ENCODE results near the gene TMEM98. TPM values are rescaled to one million over a fixed set of nuclear protein-coding genes. Genes with fewer than 3 reads are reported as not detected.
"Not testable (repeated sequence)": the region's sequence is repeated elsewhere in the genome, so short reads cannot be mapped to it uniquely, and the experiment has no call there.

TMEM98 gene
- total RNA-seq, 6 donors from 2014 or later = 35.6 to 101 (median 58.5) TPM

GRCh38 chr17:32985050-32985756 lies 57.2 kb downstream of the TMEM98 start:
- no peak for ATAC-seq (ENCODE audit: low FRiP score in 2 of 2)
- no peak for DNase-seq
- H3K27ac ChIP-seq = no peak overlapping the region
- H3K4me1 ChIP-seq = no peaks in the 10 kb centered on the region
- peaks cover 0 to 17% (median 5%) of the 10 kb centered on the region in 4 donors for H3K9me3 ChIP-seq
- no peaks in the 10 kb centered on the region for H3K27me3 ChIP-seq
- H3K36me3 ChIP-seq = no peaks in the 10 kb centered on the region
- 78 to 80% methylated on average over 4 of the region's 4 CpGs for WGBS, 2 donors
- TF ChIP-seq POLR2A (IDR thresholded peaks at IDR 0.05) (no peak), EP300 (IDR thresholded peaks at IDR 0.05) (no peak), POLR2AphosphoS5 (IDR thresholded peaks at IDR 0.05) (no peak)
- TF ChIP-seq, protein P1, sequence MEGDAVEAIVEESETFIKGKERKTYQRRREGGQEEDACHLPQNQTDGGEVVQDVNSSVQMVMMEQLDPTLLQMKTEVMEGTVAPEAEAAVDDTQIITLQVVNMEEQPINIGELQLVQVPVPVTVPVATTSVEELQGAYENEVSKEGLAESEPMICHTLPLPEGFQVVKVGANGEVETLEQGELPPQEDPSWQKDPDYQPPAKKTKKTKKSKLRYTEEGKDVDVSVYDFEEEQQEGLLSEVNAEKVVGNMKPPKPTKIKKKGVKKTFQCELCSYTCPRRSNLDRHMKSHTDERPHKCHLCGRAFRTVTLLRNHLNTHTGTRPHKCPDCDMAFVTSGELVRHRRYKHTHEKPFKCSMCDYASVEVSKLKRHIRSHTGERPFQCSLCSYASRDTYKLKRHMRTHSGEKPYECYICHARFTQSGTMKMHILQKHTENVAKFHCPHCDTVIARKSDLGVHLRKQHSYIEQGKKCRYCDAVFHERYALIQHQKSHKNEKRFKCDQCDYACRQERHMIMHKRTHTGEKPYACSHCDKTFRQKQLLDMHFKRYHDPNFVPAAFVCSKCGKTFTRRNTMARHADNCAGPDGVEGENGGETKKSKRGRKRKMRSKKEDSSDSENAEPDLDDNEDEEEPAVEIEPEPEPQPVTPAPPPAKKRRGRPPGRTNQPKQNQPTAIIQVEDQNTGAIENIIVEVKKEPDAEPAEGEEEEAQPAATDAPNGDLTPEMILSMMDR (IDR thresholded peaks at IDR 0.05) = no peak
- no peak overlapping the region for H3K4me3 ChIP-seq

DNA sequence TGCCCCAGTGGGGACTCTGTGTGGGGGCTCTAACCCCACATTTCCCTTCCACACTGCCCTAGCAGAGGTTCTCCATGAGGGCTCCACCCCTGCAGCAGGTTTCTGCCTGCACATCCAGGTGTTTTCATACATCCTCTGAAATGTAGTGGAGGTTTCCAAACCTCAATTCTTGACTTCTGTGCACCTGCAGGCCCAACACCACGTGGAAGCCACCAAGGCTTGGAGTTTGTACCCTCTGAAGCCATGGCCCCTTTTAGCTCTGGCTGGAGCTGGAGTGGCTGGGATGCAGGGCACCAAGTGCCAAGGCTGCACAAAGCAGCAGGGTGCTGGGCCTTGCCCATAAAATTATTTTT lies 59.5 kb downstream of the TMEM98 start:
- not testable (repeated sequence) for DNase-seq; H3K27ac ChIP-seq; H3K4me1 ChIP-seq; H3K27me3 ChIP-seq; H3K4me3 ChIP-seq; H3K36me3 ChIP-seq; ATAC-seq (ENCODE audit: low FRiP score in 2 of 2)
- H3K9me3 ChIP-seq = peaks cover 0 to 11% (median 2%) of the 10 kb centered on the region in 4 donors
- 29 to 38% methylated on average over 1 of the region's 1 CpG for WGBS, 2 donors

GRCh38 chr17:32987868-32988267 lies 59.9 kb downstream of the TMEM98 start:
- H3K27ac ChIP-seq; H3K4me3 ChIP-seq; H3K4me1 ChIP-seq; DNase-seq; ATAC-seq (ENCODE audit: low FRiP score in 2 of 2); H3K27me3 ChIP-seq; H3K36me3 ChIP-seq: not testable (repeated sequence)
- WGBS, 2 donors = 66 to 67% methylated on average over 2 of the region's 2 CpGs
- peaks cover 0 to 11% (median 2%) of the 10 kb centered on the region in 4 donors for H3K9me3 ChIP-seq

DNA sequence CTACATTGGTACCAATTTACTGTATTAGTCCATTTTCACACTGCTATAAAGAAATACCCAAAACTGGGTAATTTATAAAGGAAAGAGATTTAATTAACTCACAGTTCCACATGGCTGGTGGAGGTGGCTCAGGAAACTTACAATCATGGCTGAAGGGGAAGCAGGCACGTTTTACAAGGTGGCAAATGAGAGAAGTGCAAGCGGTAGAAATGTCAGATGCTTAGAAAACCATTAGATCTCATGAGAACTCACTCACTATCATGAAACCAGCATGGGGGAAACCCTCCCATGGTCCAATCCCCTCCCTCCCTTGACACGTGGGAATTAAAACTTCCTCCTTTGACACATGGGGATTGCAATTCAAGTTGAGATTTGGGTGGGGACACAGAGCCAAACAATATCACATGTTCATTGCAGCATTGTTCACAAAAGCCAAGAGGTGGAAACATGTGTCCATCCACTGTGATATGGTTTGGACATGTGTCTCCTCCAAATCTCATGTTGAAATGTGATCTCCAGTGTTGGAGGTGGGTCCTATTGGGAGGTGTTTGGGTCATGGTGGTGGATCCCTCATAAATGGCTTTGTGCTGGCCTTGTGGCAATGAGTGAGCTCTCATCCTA lies 60.6 kb downstream of the TMEM98 start:
- no peak overlapping the region for H3K4me3 ChIP-seq
- H3K4me1 ChIP-seq = no peaks in the 10 kb centered on the region
- WGBS, 2 donors = 72 to 83% methylated on average over 3 of the region's 3 CpGs
- H3K36me3 ChIP-seq = no peaks in the 10 kb centered on the region
- no peak overlapping the region for H3K27ac ChIP-seq
- no peaks in the 10 kb centered on the region for H3K27me3 ChIP-seq
- DNase-seq (no peak), ATAC-seq (ENCODE audit: low FRiP score in 2 of 2) (no peak)
- TF ChIP-seq POLR2A (IDR thresholded peaks at IDR 0.05) (no peak), EP300 (IDR thresholded peaks at IDR 0.05) (no peak), POLR2AphosphoS5 (IDR thresholded peaks at IDR 0.05) (no peak)
- TF ChIP-seq, protein P1 (IDR thresholded peaks at IDR 0.05) = no peak
- H3K9me3 ChIP-seq = peaks cover 0 to 11% (median 2%) of the 10 kb centered on the region in 4 donors

GRCh38 chr17:32992321-32993033 lies 64.5 kb downstream of the TMEM98 start:
- H3K27ac ChIP-seq = no peak overlapping the region
- 68 to 71% methylated on average over 13 of the region's 13 CpGs for WGBS, 2 donors
- TF ChIP-seq POLR2A (IDR thresholded peaks at IDR 0.05) = no peak
- no peak for TF ChIP-seq POLR2AphosphoS5 (IDR thresholded peaks at IDR 0.05)
- H3K4me3 ChIP-seq = no peak overlapping the region
- no peaks in the 10 kb centered on the region for H3K27me3 ChIP-seq
- ATAC-seq (ENCODE audit: low FRiP score in 2 of 2) = no peak
- peaks cover 0 to 10% (median 1%) of the 10 kb centered on the region in 4 donors for H3K9me3 ChIP-seq
- no peak for DNase-seq
- no peaks in the 10 kb centered on the region for H3K4me1 ChIP-seq
- no peaks in the 10 kb centered on the region for H3K36me3 ChIP-seq

DNA sequence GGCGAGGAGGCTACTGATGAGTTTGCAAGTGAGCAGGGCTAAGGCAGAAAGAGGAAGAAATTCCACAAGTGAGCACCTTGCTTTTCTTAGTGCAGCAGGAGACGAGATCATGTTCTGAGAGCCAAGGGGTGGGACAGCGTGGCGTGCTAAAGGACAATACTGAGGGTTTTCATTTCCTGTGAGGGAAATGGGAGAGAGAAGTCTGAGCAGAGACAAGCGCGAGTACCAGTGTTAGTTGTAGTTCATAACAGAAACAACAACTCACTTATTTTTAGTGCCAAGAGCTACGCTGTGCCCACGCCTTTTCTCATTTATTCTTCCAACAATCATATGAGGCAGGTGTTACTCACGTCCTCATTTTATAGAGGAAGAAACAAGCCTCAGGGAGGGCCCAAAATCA lies 66.0 kb downstream of the TMEM98 start:
- Histone ChIP-seq H3K27me3 (no peaks in the 10 kb centered on the region), H3K36me3 (no peaks in the 10 kb centered on the region), H3K4me3 (no peak overlapping the region), H3K4me1 (peaks cover 0 to 6% (median 3%) of the 10 kb centered on the region in 4 donors), H3K9me3 (no peaks in the 10 kb centered on the region), H3K27ac (no peak overlapping the region)
- WGBS, 2 donors = 50 to 62% methylated on average over 9 of the region's 9 CpGs
- no peak for TF ChIP-seq POLR2A (IDR thresholded peaks at IDR 0.05)
- TF ChIP-seq POLR2AphosphoS5 (IDR thresholded peaks at IDR 0.05) = no peak
- TF ChIP-seq, protein P1 (IDR thresholded peaks at IDR 0.05) = no peak
- DNase-seq (no peak), ATAC-seq (ENCODE audit: low FRiP score in 2 of 2) (no peak)
